GM12801 (cell line): ENCODE data around the gene ERMARD.

Source experiments
- TF ChIP-seq, protein P1 (sequence below): IDR thresholded peaks from one replicate; pipeline ENCODE4 v1.5.1; 2011; ENCODE audit warnings: control low read depth; ENCODE audit not compliant: insufficient read length; ENCODE audit errors: extremely low read depth

ERMARD gene

DNA sequence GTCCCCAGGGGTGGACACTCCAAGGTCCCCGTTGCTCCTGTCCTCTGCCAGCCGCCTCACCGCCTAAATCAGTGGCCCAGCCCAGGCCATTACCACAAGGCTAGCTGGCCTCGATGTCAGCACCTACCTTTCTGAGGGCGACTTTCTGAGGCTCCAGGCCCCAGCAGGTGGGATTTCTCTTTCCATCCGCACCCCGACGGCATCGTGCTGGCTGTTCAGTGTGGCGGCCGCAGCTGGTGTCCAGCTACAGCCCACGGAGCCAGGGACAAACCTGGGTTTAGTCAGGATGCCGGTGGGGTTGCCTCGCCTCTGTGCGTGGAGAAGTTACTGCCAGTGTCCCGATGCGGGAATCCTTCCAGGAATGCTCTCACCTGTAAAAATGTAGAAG, 60.8 kb downstream of the ERMARD start:
- TF ChIP-seq, protein P1, sequence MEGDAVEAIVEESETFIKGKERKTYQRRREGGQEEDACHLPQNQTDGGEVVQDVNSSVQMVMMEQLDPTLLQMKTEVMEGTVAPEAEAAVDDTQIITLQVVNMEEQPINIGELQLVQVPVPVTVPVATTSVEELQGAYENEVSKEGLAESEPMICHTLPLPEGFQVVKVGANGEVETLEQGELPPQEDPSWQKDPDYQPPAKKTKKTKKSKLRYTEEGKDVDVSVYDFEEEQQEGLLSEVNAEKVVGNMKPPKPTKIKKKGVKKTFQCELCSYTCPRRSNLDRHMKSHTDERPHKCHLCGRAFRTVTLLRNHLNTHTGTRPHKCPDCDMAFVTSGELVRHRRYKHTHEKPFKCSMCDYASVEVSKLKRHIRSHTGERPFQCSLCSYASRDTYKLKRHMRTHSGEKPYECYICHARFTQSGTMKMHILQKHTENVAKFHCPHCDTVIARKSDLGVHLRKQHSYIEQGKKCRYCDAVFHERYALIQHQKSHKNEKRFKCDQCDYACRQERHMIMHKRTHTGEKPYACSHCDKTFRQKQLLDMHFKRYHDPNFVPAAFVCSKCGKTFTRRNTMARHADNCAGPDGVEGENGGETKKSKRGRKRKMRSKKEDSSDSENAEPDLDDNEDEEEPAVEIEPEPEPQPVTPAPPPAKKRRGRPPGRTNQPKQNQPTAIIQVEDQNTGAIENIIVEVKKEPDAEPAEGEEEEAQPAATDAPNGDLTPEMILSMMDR: no peak

DNA sequence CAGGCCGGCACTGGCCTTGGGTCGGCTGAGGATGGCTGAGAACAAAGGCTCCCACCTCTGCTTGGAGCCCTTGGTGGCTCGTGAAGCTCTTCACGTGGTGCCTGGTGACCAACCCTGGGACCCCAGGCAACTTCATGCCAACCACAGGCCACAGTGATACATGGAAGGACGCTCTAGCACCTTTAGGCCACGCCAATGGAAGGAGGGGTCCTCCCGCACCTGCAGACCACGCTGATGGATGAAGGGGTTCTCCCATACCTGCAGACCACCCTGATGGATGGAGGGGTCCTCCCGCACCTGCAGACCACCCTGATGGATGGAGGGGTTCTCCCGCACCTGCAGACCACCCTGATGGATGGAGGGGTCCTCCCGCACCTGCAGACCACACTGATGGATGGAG, 62.5 kb downstream of the ERMARD start:
- TF ChIP-seq, protein P1: no peak

DNA sequence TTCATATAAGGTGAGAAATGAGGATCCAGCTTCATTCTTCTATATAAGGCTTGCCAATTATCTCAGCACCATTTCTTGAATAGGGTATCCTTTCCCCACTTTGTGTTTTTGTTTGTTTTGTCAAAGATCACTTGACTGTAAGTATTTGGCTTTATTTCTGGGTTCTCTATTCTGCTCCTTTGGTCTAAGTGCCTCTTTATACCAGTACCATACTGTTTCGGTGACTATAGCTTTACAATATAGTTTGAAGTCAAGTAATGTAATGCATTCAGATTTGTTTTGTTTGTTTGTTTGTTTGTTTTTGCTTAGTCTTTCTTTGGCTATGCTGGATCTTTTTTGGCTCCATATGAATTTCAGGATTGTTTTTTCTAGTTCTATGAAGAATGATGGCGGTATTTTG, 64.6 kb downstream of the ERMARD start:
- TF ChIP-seq, protein P1: no peak

DNA sequence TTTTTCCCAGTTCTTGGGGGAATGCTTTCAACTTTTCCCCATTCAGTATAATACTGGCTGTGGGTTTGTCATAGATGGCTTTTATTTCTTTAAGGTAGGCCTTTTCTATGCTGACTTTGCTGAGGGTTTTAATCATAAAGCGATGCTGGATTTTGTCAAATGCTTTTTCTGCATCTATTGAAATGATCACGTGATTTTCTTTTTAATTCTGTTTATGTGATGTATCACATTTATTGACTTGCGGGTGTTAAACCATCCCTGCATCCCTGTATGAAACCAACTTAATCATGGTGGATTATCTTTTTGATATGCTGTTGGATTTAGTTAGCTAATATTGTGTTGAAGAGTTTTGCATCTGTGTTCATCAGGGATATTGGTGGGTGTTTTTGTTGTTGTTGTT, 65.6 kb downstream of the ERMARD start:
- TF ChIP-seq, protein P1: no peak

DNA sequence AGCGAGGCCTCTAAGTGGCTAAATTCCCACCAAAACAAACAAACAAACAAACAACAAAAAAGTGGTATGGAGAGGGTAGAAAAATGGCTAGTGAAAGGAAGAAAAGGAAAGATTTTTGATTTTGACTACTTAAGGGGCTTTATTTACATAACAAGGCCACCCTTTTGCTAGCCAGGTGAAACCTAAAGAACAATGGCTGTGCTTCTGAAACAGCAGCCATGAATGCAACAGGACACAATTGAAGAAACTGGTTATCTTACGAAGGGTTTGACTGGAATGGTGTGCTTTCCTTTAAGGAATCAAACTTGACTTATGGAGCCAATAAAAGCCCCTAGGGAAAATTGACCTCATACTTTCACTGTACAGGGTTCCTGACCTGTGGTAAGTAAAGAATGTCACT, 68.9 kb downstream of the ERMARD start:
- TF ChIP-seq, protein P1: no peak

DNA sequence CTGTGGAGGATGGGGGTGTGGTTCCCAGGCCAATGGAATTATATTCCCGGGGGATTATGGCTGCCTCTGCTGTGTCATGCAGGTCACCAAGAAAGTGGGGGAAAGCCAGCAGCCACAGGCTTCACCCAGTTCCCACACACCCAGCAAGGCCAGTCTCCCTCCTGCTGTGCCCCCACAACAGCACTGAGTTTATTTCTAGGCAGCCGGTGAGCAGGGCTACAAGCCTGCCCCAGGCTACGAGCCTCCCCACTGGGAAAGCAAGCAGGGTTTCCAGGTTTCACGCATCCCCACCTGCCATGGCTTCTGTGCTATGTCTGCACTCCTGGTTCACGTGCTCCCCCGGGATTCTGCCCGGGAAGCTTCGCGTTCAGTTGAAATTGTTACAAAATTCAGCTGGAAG, 72.6 kb downstream of the ERMARD start:
- TF ChIP-seq, protein P1: no peak

DNA sequence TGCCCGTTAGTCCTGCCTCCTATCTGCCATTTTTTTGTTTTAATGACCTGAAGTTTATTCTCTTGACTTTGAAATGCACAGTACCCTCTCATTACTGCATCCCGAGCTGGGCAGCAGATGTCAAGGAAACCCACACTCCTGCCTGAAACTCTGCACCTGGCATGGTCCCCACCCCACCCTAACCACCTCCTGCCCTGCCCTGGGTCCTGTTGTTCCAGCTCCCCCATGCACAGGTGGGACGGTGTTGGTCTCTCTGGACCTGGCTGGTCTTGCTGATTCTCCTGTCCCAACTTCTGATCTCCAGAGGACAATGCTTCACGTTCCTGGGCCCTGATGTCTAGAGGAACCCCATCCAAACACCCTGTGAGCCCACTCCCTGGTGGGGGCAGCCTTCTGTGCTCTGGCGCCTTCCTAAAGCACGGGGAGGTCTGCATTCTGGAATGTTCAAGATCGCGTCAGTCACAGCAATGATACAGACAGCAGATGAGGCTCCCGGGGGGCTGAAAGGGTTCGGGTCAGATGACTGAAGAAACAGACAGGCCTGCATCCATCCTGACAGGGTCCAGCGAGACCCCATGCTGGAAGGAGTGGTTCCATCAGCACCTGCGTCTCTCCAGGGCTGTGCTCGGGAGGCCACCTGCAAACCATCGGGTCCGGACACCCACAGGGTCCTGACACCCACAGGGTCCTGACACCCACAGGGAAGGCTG, 73.6 kb downstream of the ERMARD start:
- TF ChIP-seq, protein P1: no peak
